Fibroblast of mammary gland (primary cell): Measurements from ENCODE around the gene KRTAP5-7.

Source experiments
- DNase-seq: peaks from one replicate; pipeline ENCODE4 v3.0.0-alpha.2; 2010; ENCODE audit warnings: low read depth
- H3K4me3 ChIP-seq: 2 replicates; pipeline ENCODE4 v1.5.1; 2011; ENCODE audit warnings: low read depth, mild to moderate bottlenecking, low read length, moderate library complexity; ENCODE audit not compliant: control insufficient read depth
- TF ChIP-seq, protein P1 (sequence below): conservative IDR thresholded peaks from 2 replicates; pipeline ENCODE4 v1.5.1; 2011; ENCODE audit warnings: low read depth, low read length, inconsistent platforms; ENCODE audit not compliant: control insufficient read depth, insufficient read depth

The KRTAP5-7 gene

DNA sequence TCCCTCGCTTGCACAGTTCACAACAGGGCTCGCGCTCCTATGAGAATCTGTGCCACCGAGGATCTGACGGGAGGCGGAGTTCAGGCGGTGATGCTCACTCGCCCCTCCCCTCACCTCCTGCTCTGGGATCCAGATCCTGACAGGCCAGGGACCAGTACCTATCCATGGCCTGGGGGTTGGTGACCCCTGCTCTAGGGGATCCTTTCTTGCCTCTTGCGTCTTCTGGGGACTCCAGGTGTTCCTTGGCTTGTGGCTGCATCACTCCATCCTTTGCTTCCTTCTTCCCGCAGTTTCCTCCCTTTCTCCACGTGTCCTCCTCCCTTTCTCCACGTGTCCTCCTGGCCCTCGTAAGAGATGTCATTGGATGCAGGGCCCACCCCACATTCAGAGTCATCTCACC, 30.6 kb upstream of the KRTAP5-7 start:
- DNase-seq: no peak
- H3K4me3 ChIP-seq: no peak overlapping the region
- TF ChIP-seq, protein P1, sequence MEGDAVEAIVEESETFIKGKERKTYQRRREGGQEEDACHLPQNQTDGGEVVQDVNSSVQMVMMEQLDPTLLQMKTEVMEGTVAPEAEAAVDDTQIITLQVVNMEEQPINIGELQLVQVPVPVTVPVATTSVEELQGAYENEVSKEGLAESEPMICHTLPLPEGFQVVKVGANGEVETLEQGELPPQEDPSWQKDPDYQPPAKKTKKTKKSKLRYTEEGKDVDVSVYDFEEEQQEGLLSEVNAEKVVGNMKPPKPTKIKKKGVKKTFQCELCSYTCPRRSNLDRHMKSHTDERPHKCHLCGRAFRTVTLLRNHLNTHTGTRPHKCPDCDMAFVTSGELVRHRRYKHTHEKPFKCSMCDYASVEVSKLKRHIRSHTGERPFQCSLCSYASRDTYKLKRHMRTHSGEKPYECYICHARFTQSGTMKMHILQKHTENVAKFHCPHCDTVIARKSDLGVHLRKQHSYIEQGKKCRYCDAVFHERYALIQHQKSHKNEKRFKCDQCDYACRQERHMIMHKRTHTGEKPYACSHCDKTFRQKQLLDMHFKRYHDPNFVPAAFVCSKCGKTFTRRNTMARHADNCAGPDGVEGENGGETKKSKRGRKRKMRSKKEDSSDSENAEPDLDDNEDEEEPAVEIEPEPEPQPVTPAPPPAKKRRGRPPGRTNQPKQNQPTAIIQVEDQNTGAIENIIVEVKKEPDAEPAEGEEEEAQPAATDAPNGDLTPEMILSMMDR: no peak

DNA sequence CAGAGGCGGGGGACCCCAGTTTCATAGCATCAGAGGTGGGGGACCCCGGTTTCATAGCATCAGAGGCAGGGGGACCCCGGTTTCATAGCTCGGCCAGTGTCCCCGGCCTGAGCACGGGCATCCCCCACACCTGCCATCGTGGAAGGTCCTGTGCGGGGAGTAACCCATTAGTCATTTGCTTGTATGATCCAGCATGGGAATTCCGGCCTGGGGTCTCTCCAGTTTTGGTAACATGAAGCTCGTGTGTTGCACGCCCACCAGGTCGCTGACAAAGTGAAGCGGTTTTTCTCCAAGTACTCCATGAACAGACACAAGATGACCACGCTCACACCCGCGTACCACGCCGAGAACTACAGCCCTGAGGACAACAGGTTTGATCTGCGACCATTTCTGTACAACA, 29.0 kb upstream of the KRTAP5-7 start:
- DNase-seq: no peak
- TF ChIP-seq, protein P1: no peak
- H3K4me3 ChIP-seq: no peak overlapping the region

DNA sequence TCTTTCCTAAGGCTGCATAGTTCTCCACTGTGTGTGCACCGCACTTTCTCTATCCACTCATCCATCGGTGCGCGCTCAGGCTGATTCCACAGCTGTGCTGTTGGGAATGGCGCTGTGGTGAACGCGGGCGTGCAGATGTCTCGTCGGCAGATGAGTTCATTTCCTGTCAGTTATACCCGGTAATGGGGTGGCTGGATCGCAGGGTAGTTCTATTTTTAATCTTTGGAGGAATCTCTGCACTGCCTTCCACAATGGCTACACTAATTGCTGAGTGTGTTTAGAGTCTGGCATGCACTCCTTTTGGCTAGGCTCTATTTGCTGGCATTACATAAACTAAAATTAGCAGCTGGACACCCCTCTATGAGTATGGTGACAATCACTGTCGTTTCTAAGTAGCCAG, 27.9 kb upstream of the KRTAP5-7 start:
- TF ChIP-seq, protein P1: no peak
- no peak for DNase-seq
- H3K4me3 ChIP-seq: no peak overlapping the region

DNA sequence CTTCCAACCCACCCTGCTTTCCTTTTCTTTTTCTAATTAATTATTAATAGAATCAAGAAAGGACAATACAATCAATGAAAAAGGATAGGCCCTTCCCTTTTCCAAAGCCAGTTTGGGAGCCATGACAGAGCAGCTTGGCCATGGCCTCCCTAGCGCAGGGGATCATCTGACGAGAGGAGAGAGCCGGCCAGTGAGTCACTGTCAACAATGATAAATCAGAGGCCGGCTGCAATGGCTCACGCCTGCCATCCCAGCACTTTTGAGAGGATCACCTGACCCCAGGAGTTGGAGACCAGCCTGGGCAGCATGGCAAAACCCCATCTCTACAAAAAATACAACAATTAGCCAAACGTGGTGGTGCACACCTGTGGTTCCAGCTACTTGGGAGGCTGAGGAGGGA, 27.5 kb upstream of the KRTAP5-7 start:
- H3K4me3 ChIP-seq: no peak overlapping the region
- no peak for DNase-seq
- TF ChIP-seq, protein P1: no peak

DNA sequence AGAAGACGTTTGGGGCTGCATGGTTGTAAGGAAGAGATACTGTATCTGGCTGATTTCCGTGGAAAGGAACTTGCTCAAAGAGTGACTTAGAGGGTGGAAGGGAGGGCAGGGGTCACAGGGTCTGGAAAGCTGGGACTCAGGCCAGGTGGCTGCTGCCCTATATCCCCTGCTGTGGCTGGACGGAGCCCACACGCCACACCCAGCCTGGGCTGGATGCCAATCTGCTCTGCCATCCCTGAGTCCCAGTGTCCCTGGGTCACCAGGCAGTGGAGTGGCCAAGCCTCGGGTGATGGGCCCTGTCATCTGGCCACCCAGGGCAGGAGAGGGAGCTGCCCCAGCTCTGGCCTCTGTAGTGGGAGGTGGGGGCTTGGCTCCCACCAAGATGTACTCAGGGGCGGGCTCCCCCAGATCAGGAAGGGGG, 26.5 kb upstream of the KRTAP5-7 start:
- no peak overlapping the region for H3K4me3 ChIP-seq
- TF ChIP-seq, protein P1: no peak
- no peak for DNase-seq

DNA sequence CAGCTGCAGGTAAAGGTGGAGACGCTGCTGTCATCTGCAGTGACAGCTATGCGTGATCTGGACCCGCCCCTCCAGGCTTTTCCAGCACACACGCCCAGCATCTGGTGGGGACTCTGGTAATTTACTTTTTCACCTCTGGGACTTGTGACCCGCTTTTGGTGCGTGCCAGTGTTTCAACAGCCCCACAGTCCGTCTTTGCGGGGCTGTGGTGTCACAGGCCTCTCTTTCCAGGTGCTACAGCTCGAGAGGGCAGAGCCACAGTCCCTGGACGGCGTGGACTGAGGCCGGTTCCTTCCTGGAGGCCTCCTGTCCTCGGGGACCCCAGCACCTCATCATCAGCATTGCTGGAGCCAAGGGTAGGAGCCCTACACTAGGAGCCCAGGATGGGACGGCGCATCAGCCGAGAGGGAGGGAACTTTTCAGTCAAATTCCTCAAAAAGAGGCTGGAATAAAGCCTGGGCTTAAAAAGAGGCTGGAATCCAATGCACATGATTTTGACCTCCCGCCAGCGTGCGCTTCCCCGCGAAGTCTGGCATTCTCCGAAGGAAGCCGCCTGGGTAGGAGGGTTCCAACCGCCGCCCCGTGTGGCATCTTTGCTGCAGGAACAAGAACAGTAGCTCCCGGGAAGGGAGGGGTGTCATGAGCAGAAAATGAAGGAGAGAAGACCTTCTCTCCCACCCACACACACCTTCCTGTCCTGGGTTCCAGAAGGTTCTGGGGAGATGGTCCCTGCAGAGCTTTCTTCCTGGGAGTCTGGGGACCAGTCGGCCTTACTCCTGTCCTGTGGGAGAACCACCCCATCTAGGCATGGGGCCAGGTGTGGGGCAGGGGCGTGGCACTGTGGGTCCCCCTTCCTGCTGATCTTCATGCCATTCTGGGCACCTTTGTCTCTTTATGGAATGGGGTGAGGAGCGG, 25.7 kb upstream of the KRTAP5-7 start:
- H3K4me3 ChIP-seq: no peak overlapping the region
- no peak for DNase-seq
- TF ChIP-seq, protein P1: no peak
